ENCODE data around the gene MOB3B. TPM values are rescaled to one million over a fixed set of nuclear protein-coding genes. Genes with fewer than 3 reads are reported as not detected.
A peak's percentile ranks its signal among the peaks of the same experiment; 100 is the strongest.

The MOB3B gene
- total and polyA plus RNA-seq, 2 donors (not counting 1 experiment from before 2014, with no cell fraction given) = under 0.01 to 0.15 TPM

GRCh38 chr9:27571011-27571410 lies 41.4 kb upstream of the MOB3B start:
- Histone ChIP-seq H2AFZ (ENCODE audit: low read length) (no peak overlapping the region), H3K79me2 (ENCODE audit: control insufficient read depth, insufficient read depth, low read length) (no peaks in the 10 kb centered on the region), H3K27ac (ENCODE audit: insufficient read depth, low read length) (no peak overlapping the region), H3K27me3 (ENCODE audit: control insufficient read depth, insufficient read depth, low read length) (no peaks in the 10 kb centered on the region), H3K9me3 (ENCODE audit: control insufficient read depth, insufficient read depth, low read depth, low read length) (no peaks in the 10 kb centered on the region), H3K9ac (ENCODE audit: insufficient read depth, low read length) (no peak overlapping the region), H3K36me3 (ENCODE audit: control insufficient read depth, insufficient read depth, low read length) (no peaks in the 10 kb centered on the region), H3K4me1 (ENCODE audit: control insufficient read depth, extremely low read depth, insufficient read depth, low read length) (no peaks in the 10 kb centered on the region), H3K4me3 (replicated peaks in 1 of 4; ENCODE audit: control extremely low read depth in 1 of 4, insufficient read depth in 1 of 4, low read depth in 3 of 4, low read length in 4 of 4) (no peak overlapping the region), H3K4me2 (ENCODE audit: extremely low read depth, insufficient read depth, low read length) (no peak overlapping the region), H4K20me1 (ENCODE audit: control insufficient read depth, extremely low read depth, insufficient read depth, low read length) (no peaks in the 10 kb centered on the region)
- TF ChIP-seq CTCF (conservative IDR thresholded peaks at IDR 0.05 in 1 of 2, IDR thresholded peaks at IDR 0.05 in 1 of 2; ENCODE audit: low read depth in 1 of 2, low read length in 2 of 2) = no peak
- TF ChIP-seq EZH2 (IDR thresholded peaks at IDR 0.05; ENCODE audit: low read length, missing control alignments) = no peak
- DNase-seq (ENCODE audit: low read depth in 2 of 2) = no peak

DNA sequence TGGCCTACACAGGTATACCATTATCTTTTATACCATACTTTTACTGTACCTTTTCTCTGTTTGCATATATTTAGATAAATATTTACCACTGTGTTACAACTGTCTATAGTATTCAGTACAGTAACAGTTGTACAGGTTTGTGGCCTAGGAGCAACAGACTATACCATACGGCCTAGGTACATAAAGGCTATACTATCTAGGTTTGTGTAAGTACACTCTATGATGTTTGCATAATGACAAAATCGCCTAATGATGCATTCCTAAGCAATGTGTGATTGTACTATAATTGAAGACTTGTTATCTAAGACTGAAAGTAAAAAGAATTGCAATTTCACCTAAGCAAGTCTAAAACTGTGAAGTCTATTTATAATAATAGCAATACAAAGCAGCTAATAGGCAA lies 39.8 kb upstream of the MOB3B start:
- no peak overlapping the region for H2AFZ ChIP-seq (ENCODE audit: low read length)
- H3K4me1 ChIP-seq (ENCODE audit: control insufficient read depth, extremely low read depth, insufficient read depth, low read length) = no peaks in the 10 kb centered on the region
- DNase-seq (ENCODE audit: low read depth in 2 of 2) = peak in 1 of 2 donors; percentile 2
- no peaks in the 10 kb centered on the region for H3K79me2 ChIP-seq (ENCODE audit: control insufficient read depth, insufficient read depth, low read length)
- no peak overlapping the region for H3K9ac ChIP-seq (ENCODE audit: insufficient read depth, low read length)
- H3K36me3 ChIP-seq (ENCODE audit: control insufficient read depth, insufficient read depth, low read length) = no peaks in the 10 kb centered on the region
- no peak for TF ChIP-seq CTCF (conservative IDR thresholded peaks at IDR 0.05 in 1 of 2, IDR thresholded peaks at IDR 0.05 in 1 of 2; ENCODE audit: low read depth in 1 of 2, low read length in 2 of 2)
- no peak for TF ChIP-seq EZH2 (IDR thresholded peaks at IDR 0.05; ENCODE audit: low read length, missing control alignments)
- no peaks in the 10 kb centered on the region for H3K9me3 ChIP-seq (ENCODE audit: control insufficient read depth, insufficient read depth, low read depth, low read length)
- H3K4me3 ChIP-seq (replicated peaks in 1 of 4; ENCODE audit: control extremely low read depth in 1 of 4, insufficient read depth in 1 of 4, low read depth in 3 of 4, low read length in 4 of 4) = no peak overlapping the region
- H3K4me2 ChIP-seq (ENCODE audit: extremely low read depth, insufficient read depth, low read length) = no peak overlapping the region
- H3K27ac ChIP-seq (ENCODE audit: insufficient read depth, low read length) = no peak overlapping the region
- H4K20me1 ChIP-seq (ENCODE audit: control insufficient read depth, extremely low read depth, insufficient read depth, low read length) = no peaks in the 10 kb centered on the region
- no peaks in the 10 kb centered on the region for H3K27me3 ChIP-seq (ENCODE audit: control insufficient read depth, insufficient read depth, low read length)

- no peak overlapping the region for H2AFZ ChIP-seq (ENCODE audit: low read length)
- no peak overlapping the region for H3K27ac ChIP-seq (ENCODE audit: insufficient read depth, low read length)
- peak in 1 of 2 donors; percentile 14 for DNase-seq (ENCODE audit: low read depth in 2 of 2)
- H3K4me3 ChIP-seq (replicated peaks in 1 of 4; ENCODE audit: control extremely low read depth in 1 of 4, insufficient read depth in 1 of 4, low read depth in 3 of 4, low read length in 4 of 4) = no peak overlapping the region
- no peaks in the 10 kb centered on the region for H3K4me1 ChIP-seq (ENCODE audit: control insufficient read depth, extremely low read depth, insufficient read depth, low read length)
- no peak for TF ChIP-seq CTCF (conservative IDR thresholded peaks at IDR 0.05 in 1 of 2, IDR thresholded peaks at IDR 0.05 in 1 of 2; ENCODE audit: low read depth in 1 of 2, low read length in 2 of 2)
- TF ChIP-seq EZH2 (IDR thresholded peaks at IDR 0.05; ENCODE audit: low read length, missing control alignments) = no peak
- H4K20me1 ChIP-seq (ENCODE audit: control insufficient read depth, extremely low read depth, insufficient read depth, low read length) = no peaks in the 10 kb centered on the region
- H3K36me3 ChIP-seq (ENCODE audit: control insufficient read depth, insufficient read depth, low read length) = no peaks in the 10 kb centered on the region
- no peak overlapping the region for H3K4me2 ChIP-seq (ENCODE audit: extremely low read depth, insufficient read depth, low read length)
- no peaks in the 10 kb centered on the region for H3K79me2 ChIP-seq (ENCODE audit: control insufficient read depth, insufficient read depth, low read length)
- no peaks in the 10 kb centered on the region for H3K27me3 ChIP-seq (ENCODE audit: control insufficient read depth, insufficient read depth, low read length)
- no peak overlapping the region for H3K9ac ChIP-seq (ENCODE audit: insufficient read depth, low read length)
- no peaks in the 10 kb centered on the region for H3K9me3 ChIP-seq (ENCODE audit: control insufficient read depth, insufficient read depth, low read depth, low read length)
Measured at GRCh38 chr9:27566118-27566517, 36.5 kb upstream of the MOB3B start.
